ENCODE data around the gene TIPARP.
"Not testable (repeated sequence)": the region's sequence is repeated elsewhere in the genome, so short reads cannot be mapped to it uniquely, and the experiment has no call there.

The TIPARP gene

DNA sequence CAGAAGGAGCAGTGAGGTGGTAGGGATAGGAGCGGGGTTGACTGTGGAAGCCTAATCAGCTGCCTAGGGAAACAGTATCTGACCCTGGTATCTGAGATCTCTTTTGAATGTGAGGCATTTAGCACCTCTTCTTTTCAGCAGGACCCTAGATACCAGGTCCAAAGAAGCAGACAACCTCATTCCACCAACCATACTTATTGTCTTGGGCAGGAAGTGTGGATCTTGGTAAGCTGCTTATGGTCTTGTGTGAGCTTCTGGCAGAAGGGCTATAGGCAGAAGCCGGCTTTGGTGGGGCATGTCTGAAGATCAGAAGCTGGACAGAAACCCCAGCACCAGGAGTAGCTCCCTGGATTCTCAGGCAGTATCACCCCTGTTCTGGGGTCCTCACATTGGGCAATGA, 65.6 kb downstream of the TIPARP start:
- no peak for DNase-seq (ENCODE audit: low spot score)

- not testable (repeated sequence) for DNase-seq (ENCODE audit: low spot score)
Observed at GRCh38 chr3:156740581-156740980, 66.2 kb downstream of the TIPARP start.

GRCh38 chr3:156741935-156742334, 67.5 kb downstream of the TIPARP start:
- no peak for DNase-seq (ENCODE audit: low spot score)

DNA sequence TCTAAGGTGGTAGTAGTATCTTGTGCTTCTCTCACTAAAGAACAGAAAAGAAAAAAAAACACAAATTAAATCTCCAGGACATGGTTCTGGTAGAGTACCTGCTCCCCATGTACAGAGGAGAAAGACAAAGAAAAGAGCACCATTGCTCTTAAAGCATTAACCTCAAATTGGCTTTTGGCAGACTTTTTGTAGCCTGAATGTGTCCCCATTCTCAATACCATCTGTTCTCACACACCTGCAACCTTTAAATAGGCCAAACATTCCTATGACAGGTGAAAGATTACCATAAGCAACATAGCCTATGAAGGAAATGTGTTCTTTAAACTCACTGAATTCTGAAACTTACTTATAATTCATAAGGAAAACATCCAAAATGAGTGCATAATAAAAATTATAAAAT, 68.0 kb downstream of the TIPARP start:
- no peak for DNase-seq (ENCODE audit: low spot score)

DNA sequence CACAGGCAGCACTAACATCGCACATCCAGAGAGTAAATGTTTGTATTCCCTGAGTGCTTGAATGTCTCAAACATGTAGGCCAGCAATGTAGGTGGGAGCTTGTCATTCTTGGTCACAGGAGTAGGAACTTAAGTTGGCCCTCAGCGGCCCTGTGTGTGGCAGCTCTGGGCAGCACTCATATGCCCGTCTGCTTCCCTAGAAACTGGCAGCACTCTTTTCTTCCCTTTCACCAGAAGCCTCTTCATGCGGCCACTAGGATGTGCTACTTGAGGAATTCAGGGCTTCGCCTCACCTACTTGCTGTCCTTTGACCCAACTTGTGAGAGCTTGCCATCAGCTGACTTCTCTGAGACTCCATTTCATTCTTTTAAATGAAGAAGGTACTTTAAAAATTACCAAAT, 69.5 kb downstream of the TIPARP start:
- no peak for DNase-seq (ENCODE audit: low spot score)

DNA sequence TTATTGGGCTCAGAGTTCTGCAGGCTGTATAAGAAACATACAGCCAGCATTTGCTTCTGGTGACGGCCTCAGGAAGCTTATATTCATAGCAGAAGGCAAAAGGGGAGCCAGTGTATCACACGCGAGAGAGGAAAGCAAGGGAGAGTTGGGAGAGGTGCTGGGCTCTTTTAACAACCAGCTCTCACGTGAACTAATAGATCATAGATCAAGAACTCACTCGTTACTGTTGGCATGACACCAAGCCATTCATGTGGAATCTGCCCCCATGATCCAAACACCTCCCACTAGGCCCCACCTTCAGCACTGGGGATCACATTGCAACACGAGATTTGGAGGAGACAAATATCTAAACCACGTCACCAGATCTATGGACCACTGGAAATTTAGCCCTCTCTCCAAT, 70.2 kb downstream of the TIPARP start:
- DNase-seq (ENCODE audit: low spot score) = no peak

DNA sequence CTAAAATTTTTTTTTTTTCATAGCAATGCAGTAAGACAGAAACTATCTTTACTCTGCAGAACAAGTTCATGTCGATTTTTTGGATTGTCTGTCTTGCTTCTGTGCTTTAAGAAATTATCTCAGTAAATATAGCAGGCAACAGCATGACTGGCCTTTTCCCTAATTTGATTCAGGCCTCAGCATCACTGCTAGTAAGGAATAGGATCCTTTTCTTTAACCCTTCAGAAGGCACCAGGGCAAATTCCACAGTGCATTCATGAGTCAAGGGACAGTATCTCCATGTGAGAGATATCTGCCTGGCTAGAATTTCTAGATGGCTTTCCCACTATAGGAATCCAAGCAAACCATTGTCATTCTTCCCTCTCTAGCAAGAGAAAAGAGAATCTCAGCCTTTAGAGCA, 71.4 kb downstream of the TIPARP start:
- DNase-seq (ENCODE audit: low spot score) = no peak

DNA sequence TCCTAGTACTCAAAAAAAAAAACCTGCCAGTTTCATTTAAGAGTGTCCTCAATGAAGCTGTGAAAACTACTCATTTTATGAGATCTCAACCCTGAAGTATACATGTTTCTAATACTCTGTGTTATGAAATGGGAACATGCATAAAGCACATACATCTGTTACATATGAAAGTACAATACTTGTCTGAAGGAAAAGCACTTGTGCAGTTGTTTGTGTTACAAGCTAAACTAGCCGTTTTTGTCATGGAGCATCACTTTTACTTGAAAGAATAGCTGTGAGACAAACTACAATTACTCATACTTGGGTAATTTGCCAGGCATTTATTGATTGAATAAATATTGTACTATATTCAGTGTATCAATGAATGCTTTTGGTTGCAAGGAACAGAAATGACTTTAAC, 72.7 kb downstream of the TIPARP start:
- no peak for DNase-seq (ENCODE audit: low spot score)

DNA sequence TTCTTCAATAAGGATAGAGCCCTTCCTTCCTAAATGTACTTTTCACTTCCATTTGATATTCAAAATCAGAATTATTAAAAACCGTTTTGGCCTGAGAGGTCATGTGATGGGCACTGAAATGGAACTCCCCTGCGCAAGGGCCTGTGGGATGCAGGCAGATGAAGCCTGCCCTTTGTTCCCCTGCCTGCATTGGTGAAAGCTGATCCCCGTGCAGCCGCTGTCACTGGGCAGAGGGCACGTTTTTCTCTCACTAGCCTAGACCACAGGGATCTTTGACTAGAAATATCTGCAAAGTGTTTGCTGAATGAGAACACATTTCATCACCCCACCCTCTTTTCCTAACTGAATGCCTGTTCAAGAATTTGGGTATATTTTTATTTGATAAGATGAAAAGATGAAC, 74.9 kb downstream of the TIPARP start:
- no peak for DNase-seq (ENCODE audit: low spot score)

GRCh38 chr3:156750191-156750873, 75.9 kb downstream of the TIPARP start:
- DNase-seq (ENCODE audit: low spot score) = no peak

DNA sequence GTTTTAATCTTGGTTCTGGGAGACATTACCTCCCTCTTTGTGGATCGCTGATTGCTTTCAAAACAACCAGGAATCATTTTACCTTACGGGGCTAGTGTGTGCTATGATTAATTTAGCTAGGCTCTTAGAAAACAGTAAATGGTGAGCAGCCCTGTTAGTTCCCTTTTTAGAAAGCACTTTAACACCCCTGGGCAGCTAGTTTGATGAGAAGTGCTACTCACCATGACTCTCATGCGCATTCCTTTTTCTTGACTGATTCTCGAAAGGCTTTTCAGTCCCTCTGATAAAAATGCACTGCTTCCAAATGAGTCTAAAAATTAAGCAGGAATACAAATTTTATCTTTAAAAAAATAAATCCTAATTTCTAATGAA, 76.5 kb downstream of the TIPARP start:
- DNase-seq (ENCODE audit: low spot score) = no peak

DNA sequence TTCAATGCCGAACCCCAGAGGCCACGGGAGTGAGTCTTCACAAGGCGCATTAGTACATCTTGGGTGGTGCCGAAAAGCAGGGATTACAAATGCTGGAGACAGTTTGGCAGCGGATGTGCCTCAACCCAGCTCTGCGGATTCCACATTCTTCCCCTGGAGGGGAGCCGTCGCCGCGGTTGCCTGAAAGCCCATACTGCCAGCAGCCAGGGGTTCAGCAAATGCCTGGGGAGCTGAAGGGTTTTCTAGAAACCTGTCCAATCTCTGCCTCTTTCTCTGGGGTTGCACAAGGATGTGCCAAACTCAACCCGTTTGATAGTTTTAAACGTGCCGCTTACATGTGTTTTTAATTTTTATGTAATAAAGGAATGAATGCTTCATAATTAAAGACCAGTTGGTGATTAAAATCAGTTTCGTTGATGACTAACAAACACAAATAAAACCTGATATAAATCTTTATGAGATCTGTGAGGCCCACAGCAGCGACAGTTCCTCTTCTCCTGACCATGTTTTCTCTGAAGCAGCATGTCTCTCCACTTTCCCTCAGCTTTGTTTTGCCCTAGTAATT, 77.2 kb downstream of the TIPARP start:
- no peak for DNase-seq (ENCODE audit: low spot score)
